Stomach (tissue), 4 donors: Measurements from ENCODE around the gene FRMD5.

Experiments used
- CTCF ChIP-seq, 7 experiments: fragments of 450-650 bp in 4 of 7; fragments of 200-600 bp in 3 of 7; sonication (generic) in 3 of 7; IDR thresholded peaks; one replicate each; pipeline ENCODE4 v1.5.1; 2016 to 2019; ENCODE audit warnings: antibody characterized with exemption in 7 of 7, control low read depth in 2 of 7, mild to moderate bottlenecking in 1 of 7
- EP300 ChIP-seq: sonication (generic); formaldehyde crosslinking; IDR thresholded peaks from one replicate; pipeline ENCODE4 v1.6.1; 2017; ENCODE audit warnings: antibody characterized with exemption
- POLR2A ChIP-seq, 4 donors: fragments of 450-650 bp; IDR thresholded peaks; one replicate each; pipeline ENCODE4 v1.6.1; 2016; ENCODE audit warnings: antibody characterized with exemption in 4 of 4, control low read depth in 2 of 4, mild to moderate bottlenecking in 1 of 4, moderate library complexity in 1 of 4
- POLR2AphosphoS5 ChIP-seq, 3 donors: sonication (generic); formaldehyde crosslinking; IDR thresholded peaks; one replicate each; pipeline ENCODE4 v1.6.1; 2016; ENCODE audit warnings: antibody characterized with exemption in 3 of 3

- TF ChIP-seq EP300: no peak
- no peak for TF ChIP-seq POLR2AphosphoS5 (IDR thresholded peaks at IDR 0.05)
- no peak for TF ChIP-seq CTCF (IDR thresholded peaks at IDR 0.05)
- no peak for TF ChIP-seq POLR2A (IDR thresholded peaks at IDR 0.05)
These were observed 317.7 kb downstream of the FRMD5 start for GRCh38 chr15:43877371-43877770.
